Keratinocyte (primary cell): ENCODE data around the gene FUBP1. TPM values are rescaled to one million over a fixed set of nuclear protein-coding genes. Genes with fewer than 3 reads are reported as not detected.

ENCODE experiments used
- DNase-seq: peaks from one replicate; pipeline ENCODE4 v3.0.0-alpha.2; 2011; ENCODE audit warnings: low read depth, missing footprints, low spot score
- FAIRE-seq: peaks from 2 replicates; lab custom pipeline; 2011; peaks lifted over from hg19 to GRCh38; lab: Jason Lieb, UNC
- H2AFZ ChIP-seq: 2 replicates; pipeline ENCODE4 v1.6.0; 2012; ENCODE audit warnings: low read length, control low read depth, inconsistent platforms; ENCODE audit not compliant: control insufficient read depth
- H3K27ac ChIP-seq: 2 replicates; pipeline ENCODE4 v1.5.1; 2011; ENCODE audit warnings: low read length; ENCODE audit not compliant: control insufficient read depth, insufficient read depth
- H3K27me3 ChIP-seq: 3 replicates; pipeline ENCODE4 v1.6.0; 2011; ENCODE audit warnings: low read length; ENCODE audit not compliant: control insufficient read depth, insufficient read depth; ENCODE audit errors: extremely low read depth
- H3K36me3 ChIP-seq, 2 experiments: 2 replicates in 1 of 2; 3 replicates in 1 of 2; pipeline ENCODE4 v1.5.1; 2011; ENCODE audit warnings: low read length in 2 of 2, mild to moderate bottlenecking in 1 of 2; ENCODE audit not compliant: control insufficient read depth in 2 of 2, insufficient read depth in 2 of 2; ENCODE audit errors: extremely low read depth in 1 of 2
- H3K4me1 ChIP-seq: 3 replicates; pipeline ENCODE4 v1.5.1; 2011; ENCODE audit warnings: low read length; ENCODE audit not compliant: control insufficient read depth, insufficient read depth; ENCODE audit errors: extremely low read depth
- H3K4me2 ChIP-seq: 3 replicates; pipeline ENCODE4 v1.6.0; 2011; ENCODE audit warnings: low read depth, low read length; ENCODE audit not compliant: control insufficient read depth, insufficient read depth; ENCODE audit errors: extremely low read depth
- H3K4me3 ChIP-seq, 3 experiments: fragments of 200-600 bp in 1 of 3; sonication (generic) in 1 of 3; 2 replicates in 2 of 3; 3 replicates in 1 of 3; pipeline ENCODE4 v1.5.1; 2011 to 2016; ENCODE audit warnings: low read length in 3 of 3, mild to moderate bottlenecking in 3 of 3, control low read depth in 2 of 3, inconsistent platforms in 1 of 3, low read depth in 1 of 3, mixed read lengths in 1 of 3, mixed run types in 1 of 3, moderate library complexity in 1 of 3; ENCODE audit not compliant: control insufficient read depth in 2 of 3, insufficient read depth in 2 of 3; ENCODE audit errors: extremely low read depth in 1 of 3
- H3K79me2 ChIP-seq: 2 replicates; pipeline ENCODE4 v1.6.0; 2012; ENCODE audit warnings: low read length; ENCODE audit not compliant: control insufficient read depth, insufficient read depth
- H3K9ac ChIP-seq: 3 replicates; pipeline ENCODE4 v1.6.0; 2011; ENCODE audit warnings: low read length; ENCODE audit not compliant: control insufficient read depth, insufficient read depth; ENCODE audit errors: extremely low read depth
- H3K9me1 ChIP-seq: 3 replicates; pipeline ENCODE4 v1.6.0; 2011; ENCODE audit warnings: low read length; ENCODE audit not compliant: control insufficient read depth, insufficient read depth; ENCODE audit errors: extremely low read depth
- H3K9me3 ChIP-seq: 2 replicates; pipeline ENCODE4 v1.5.1; 2012; ENCODE audit warnings: low read depth, low read length; ENCODE audit not compliant: control insufficient read depth
- H4K20me1 ChIP-seq: 3 replicates; pipeline ENCODE4 v1.6.0; 2011; ENCODE audit warnings: low read length; ENCODE audit not compliant: control insufficient read depth, insufficient read depth; ENCODE audit errors: extremely low read depth
- EZH2 ChIP-seq: IDR thresholded peaks from one replicate; pipeline ENCODE4 v1.6.1; 2012; ENCODE audit warnings: inconsistent platforms, mild to moderate bottlenecking, low read length, moderate library complexity
- dilution Hi-C: fragments of 300-500 bp; cut with MboI; formaldehyde crosslinking; loops from one replicate; pipeline ENCODE4 v1.7.0; 2020; ENCODE audit warnings: low sequenced_read_pairs; ENCODE audit not compliant: extremely low pct_ligation_motif_present
- polyA plus RNA-seq, 5 experiments: library from polyadenylated mRNA; depleted of rRNA in 3 of 5; stranded (reverse) in 3 of 5; stranded (forward) in 1 of 5; unstranded in 1 of 5; fragments of >200 nt; gene quantifications; 1 replicate in 1 of 5; 2 replicates in 3 of 5; 3 replicates in 1 of 5; pipeline versions ENCODE4 v1.2.1 to v1.2.3, GENCODE V29; 2011 to 2012; ENCODE audit warnings: missing spikeins in 2 of 5, low read depth in 1 of 5, low replicate concordance in 1 of 5
- TF ChIP-seq, protein P1 (sequence below), 3 experiments: IDR thresholded peaks in 1 of 3; conservative IDR thresholded peaks in 1 of 3; optimal IDR thresholded peaks in 1 of 3; 2 replicates in 2 of 3; 3 replicates in 1 of 3; pipeline versions ENCODE3 to v1.5.1; 2011; ENCODE audit warnings: low read length in 3 of 3, mild to moderate bottlenecking in 3 of 3, moderate library complexity in 2 of 3, control low read depth in 1 of 3, inconsistent platforms in 1 of 3; ENCODE audit not compliant: insufficient read depth in 2 of 3; ENCODE audit errors: extremely low read depth in 1 of 3

FUBP1 gene
- polyA plus RNA-seq, 1 donor (not counting 4 experiments of a cell fraction or from before 2014, with no cell fraction given): 137 TPM

DNA sequence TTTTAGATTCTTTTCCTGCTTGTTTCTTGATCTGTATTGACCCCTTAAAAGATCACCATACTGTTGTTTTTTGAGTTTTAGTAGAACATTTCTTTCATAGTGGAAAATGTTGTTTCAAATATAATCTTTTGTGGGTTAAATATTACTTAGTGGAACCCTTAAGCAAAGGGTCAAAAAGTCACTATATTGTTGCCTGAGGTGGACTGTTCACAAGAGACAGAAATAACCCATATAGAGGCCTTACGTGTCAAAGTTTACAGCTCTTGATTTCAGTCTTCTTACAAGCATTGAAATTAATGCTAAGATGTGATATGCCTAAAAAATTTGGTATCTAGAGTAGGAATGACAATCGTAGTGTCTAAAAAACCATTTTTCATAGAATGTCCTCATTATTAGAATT is 32.2 kb upstream of the FUBP1 start:
- no peak overlapping the region for H3K4me3 ChIP-seq
- no peaks in the 10 kb centered on the region for H3K36me3 ChIP-seq
- H2AFZ ChIP-seq: no peak overlapping the region
- H3K9me1 ChIP-seq: no peaks in the 10 kb centered on the region
- dilution Hi-C loops: no loop called here
- H3K27ac ChIP-seq: no peak overlapping the region
- H3K4me2 ChIP-seq: no peak overlapping the region
- no peak for TF ChIP-seq EZH2
- TF ChIP-seq, protein P1, sequence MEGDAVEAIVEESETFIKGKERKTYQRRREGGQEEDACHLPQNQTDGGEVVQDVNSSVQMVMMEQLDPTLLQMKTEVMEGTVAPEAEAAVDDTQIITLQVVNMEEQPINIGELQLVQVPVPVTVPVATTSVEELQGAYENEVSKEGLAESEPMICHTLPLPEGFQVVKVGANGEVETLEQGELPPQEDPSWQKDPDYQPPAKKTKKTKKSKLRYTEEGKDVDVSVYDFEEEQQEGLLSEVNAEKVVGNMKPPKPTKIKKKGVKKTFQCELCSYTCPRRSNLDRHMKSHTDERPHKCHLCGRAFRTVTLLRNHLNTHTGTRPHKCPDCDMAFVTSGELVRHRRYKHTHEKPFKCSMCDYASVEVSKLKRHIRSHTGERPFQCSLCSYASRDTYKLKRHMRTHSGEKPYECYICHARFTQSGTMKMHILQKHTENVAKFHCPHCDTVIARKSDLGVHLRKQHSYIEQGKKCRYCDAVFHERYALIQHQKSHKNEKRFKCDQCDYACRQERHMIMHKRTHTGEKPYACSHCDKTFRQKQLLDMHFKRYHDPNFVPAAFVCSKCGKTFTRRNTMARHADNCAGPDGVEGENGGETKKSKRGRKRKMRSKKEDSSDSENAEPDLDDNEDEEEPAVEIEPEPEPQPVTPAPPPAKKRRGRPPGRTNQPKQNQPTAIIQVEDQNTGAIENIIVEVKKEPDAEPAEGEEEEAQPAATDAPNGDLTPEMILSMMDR (optimal IDR thresholded peaks at IDR 0.05 in 1 of 3, IDR thresholded peaks at IDR 0.05 in 1 of 3, conservative IDR thresholded peaks at IDR 0.05 in 1 of 3; ENCODE audit: extremely low read depth in 1 of 3, insufficient read depth in 2 of 3, low read length in 3 of 3): no peak
- peaks cover 4% of the 10 kb centered on the region for H3K4me1 ChIP-seq
- DNase-seq (no peak), FAIRE-seq (no peak)
- H3K9me3 ChIP-seq: no peaks in the 10 kb centered on the region
- no peak overlapping the region for H3K9ac ChIP-seq
- no peaks in the 10 kb centered on the region for H3K27me3 ChIP-seq
- peaks cover 15% of the 10 kb centered on the region for H3K79me2 ChIP-seq
- no peaks in the 10 kb centered on the region for H4K20me1 ChIP-seq

DNA sequence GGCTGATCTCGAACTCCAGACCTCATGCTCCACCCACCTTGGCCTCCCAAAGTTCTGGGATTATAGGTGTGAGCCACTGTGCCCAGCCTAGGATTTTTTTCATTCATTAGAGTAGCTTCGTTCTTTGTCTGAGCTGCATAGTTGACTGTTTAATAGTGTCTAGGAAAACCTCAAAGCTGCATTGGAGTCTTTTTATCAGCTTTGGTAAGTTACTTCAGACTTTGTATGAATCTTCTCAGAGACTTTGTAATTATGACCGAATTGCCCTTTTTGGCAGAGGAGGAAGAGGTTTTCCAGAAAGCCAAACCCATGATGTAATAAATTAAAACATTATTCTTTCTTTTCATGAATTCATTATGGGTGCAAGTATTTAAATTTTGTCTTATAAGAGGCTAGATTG is 31.0 kb upstream of the FUBP1 start:
- H3K4me2 ChIP-seq: no peak overlapping the region
- H3K9me1 ChIP-seq: no peaks in the 10 kb centered on the region
- peaks cover 4% of the 10 kb centered on the region for H3K4me1 ChIP-seq
- H2AFZ ChIP-seq: no peak overlapping the region
- no peaks in the 10 kb centered on the region for H3K9me3 ChIP-seq
- DNase-seq (no peak), FAIRE-seq (no peak)
- peaks cover 18% of the 10 kb centered on the region for H3K79me2 ChIP-seq
- TF ChIP-seq EZH2: no peak
- TF ChIP-seq, protein P1 (optimal IDR thresholded peaks at IDR 0.05 in 1 of 3, IDR thresholded peaks at IDR 0.05 in 1 of 3, conservative IDR thresholded peaks at IDR 0.05 in 1 of 3; ENCODE audit: extremely low read depth in 1 of 3, insufficient read depth in 2 of 3, low read length in 3 of 3): no peak
- H3K9ac ChIP-seq: no peak overlapping the region
- no peak overlapping the region for H3K4me3 ChIP-seq
- no peaks in the 10 kb centered on the region for H3K36me3 ChIP-seq
- no peak overlapping the region for H3K27ac ChIP-seq
- H4K20me1 ChIP-seq: no peaks in the 10 kb centered on the region
- dilution Hi-C loops: no loop called here
- H3K27me3 ChIP-seq: no peaks in the 10 kb centered on the region
